GM13977 (cell line): ENCODE data around the gene CPT1C.

Experiments used
- DNase-seq: peaks from one replicate; pipeline ENCODE4 v3.0.0; 2012; ENCODE audit warnings: low spot score
- in situ Hi-C: fragments of 300-500 bp; cut with MboI; formaldehyde crosslinking; loops from one replicate; pipeline ENCODE4 v1.12.0; 2022; ENCODE audit warnings: low sequenced_read_pairs, low pct_unique_long_range_greater_than_20kb, mixed read lengths, inconsistent platforms; ENCODE audit not compliant: unreplicated experiment
- TF ChIP-seq, protein P1 (sequence below): IDR thresholded peaks from 2 replicates; pipeline ENCODE4 v1.5.1; 2012; ENCODE audit warnings: mild to moderate bottlenecking, control low read depth; ENCODE audit not compliant: insufficient read depth; ENCODE audit errors: extremely low read depth, missing control alignments

The CPT1C gene

DNA sequence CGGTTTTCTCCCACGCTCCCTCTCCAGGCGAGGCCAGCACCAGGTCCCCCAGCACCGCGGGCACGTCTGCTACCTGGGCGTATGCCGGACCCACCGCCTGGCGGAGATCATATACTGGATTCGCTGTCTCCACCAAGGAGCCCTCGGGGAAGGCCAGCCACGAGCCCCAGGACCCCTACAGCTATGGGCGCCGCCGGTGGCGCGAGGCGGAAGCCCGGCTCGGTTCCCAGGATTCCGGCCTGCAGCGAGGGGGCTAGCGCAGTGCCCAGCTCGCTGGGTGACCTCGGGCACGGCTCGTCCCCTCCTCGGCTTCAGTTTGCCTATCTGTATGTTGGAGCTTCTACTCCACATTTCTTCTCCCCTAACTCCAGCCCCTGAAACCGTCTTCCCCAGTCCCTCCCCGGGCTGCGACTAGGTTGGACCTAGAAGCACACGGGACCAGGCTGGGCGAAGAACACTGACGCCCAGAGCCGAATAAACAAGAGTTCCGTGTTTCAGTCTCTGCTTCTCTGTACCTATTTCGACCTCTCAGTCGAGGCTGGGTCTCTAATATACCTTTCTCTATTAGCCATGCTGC lies 749 bp upstream of the CPT1C start:
- no peak for DNase-seq
- TF ChIP-seq, protein P1, sequence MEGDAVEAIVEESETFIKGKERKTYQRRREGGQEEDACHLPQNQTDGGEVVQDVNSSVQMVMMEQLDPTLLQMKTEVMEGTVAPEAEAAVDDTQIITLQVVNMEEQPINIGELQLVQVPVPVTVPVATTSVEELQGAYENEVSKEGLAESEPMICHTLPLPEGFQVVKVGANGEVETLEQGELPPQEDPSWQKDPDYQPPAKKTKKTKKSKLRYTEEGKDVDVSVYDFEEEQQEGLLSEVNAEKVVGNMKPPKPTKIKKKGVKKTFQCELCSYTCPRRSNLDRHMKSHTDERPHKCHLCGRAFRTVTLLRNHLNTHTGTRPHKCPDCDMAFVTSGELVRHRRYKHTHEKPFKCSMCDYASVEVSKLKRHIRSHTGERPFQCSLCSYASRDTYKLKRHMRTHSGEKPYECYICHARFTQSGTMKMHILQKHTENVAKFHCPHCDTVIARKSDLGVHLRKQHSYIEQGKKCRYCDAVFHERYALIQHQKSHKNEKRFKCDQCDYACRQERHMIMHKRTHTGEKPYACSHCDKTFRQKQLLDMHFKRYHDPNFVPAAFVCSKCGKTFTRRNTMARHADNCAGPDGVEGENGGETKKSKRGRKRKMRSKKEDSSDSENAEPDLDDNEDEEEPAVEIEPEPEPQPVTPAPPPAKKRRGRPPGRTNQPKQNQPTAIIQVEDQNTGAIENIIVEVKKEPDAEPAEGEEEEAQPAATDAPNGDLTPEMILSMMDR, result no peak
- in situ Hi-C loops, result no loop called here

- in situ Hi-C loops, result no loop called here
- peak; percentile 66 for DNase-seq
- TF ChIP-seq, protein P1, result no peak
These were observed 579 bp downstream of the CPT1C start for GRCh38 chr19:49691243-49692146.

GRCh38 chr19:49692147-49692506 lies 1.2 kb downstream of the CPT1C start:
- in situ Hi-C loops, result no loop called here
- TF ChIP-seq, protein P1, result no peak
- DNase-seq, result no peak

DNA sequence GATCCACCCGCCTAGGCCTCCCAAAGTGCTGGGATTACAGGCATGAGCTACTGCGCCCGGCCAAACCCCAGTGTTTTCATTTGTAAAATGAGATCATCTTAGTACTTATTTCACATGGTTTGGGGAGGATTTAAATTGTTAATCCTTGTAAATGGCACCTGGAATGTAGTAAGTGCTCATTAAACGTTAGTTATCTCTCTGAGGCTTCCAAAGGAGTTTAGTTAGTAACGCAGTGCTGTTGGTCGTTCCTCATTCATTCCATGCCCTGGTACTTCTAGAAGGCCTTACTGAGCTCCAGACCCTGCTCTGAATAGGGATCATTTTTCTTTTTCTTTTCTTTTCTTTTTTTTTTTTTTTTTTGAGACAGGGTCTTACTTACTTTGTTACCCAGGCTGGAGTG lies 5.2 kb downstream of the CPT1C start:
- in situ Hi-C loops, result no loop called here
- TF ChIP-seq, protein P1, result no peak
- DNase-seq, result no peak

DNA sequence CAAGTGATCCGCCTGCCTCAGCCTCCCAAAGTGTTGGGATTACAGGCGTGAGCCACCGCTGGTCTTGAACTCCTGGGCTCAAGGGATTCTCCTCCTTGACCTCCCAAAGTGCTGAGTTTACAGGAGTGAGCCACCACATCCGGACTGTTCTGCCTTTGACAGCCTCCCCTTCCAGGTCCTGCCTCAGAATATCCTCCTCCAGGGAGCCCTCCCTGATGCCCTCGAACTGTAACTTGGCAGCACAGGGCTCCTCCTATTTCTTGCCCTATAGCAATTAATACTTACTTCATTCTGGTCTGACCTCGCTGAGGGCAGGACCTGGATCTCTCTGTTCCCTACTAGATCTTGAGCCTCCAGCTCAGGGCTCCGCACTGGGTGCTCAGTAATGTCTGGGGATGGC lies 5.9 kb downstream of the CPT1C start:
- no peak for DNase-seq
- TF ChIP-seq, protein P1, result no peak
- in situ Hi-C loops, result no loop called here

DNA sequence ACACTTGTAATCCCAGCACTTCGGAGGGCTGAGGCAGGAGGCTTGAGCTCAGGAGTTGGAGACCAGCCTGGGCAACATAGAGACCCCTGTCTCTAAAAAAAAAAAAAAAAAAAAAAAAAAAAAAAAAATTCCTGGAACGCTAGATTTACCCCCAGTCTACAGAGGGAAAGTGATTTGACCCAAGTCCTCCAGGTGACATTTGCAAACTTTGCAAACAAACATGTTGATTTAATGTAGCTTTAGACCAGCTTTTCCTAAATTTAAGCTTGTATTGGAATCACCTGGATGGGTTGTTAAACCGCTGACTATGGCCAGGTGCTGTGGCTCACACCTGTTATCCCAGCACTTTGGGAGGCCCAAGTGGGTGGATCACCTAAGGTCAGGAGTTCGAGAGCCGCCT lies 8.4 kb downstream of the CPT1C start:
- DNase-seq, result no peak
- in situ Hi-C loops, result no loop called here
- TF ChIP-seq, protein P1, result no peak
